ENCODE results near the gene GLTPD2. TPM values are rescaled to one million over a fixed set of nuclear protein-coding genes. Genes with fewer than 3 reads are reported as not detected.

The GLTPD2 gene
- total and polyA plus RNA-seq, 2 experiments from 2014 or later: 0.47 to 1.3 TPM

DNA sequence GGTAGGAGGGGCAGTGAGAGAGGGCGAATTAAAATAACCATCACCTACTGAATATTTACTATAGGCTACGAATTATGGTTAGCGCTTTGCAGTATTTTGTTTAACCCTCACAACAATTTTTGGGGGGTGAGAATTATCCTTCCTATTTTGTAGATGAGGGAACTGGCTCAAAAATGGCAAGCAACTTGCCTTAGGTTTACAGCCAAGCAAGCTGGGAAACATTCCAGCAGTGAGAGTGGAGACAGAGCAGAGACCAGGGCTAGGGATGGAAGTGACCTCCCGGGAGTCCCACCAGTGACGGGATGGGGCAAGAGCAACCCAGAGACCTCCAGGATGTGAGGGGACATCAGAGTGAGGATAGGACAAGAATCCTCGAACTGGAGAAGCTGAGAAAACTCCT lies 2.2 kb upstream of the GLTPD2 start (continued):
- no peak for TF ChIP-seq POLR2AphosphoS5 (IDR thresholded peaks at IDR 0.05; ENCODE audit: low read depth)
- TF ChIP-seq, protein P1, sequence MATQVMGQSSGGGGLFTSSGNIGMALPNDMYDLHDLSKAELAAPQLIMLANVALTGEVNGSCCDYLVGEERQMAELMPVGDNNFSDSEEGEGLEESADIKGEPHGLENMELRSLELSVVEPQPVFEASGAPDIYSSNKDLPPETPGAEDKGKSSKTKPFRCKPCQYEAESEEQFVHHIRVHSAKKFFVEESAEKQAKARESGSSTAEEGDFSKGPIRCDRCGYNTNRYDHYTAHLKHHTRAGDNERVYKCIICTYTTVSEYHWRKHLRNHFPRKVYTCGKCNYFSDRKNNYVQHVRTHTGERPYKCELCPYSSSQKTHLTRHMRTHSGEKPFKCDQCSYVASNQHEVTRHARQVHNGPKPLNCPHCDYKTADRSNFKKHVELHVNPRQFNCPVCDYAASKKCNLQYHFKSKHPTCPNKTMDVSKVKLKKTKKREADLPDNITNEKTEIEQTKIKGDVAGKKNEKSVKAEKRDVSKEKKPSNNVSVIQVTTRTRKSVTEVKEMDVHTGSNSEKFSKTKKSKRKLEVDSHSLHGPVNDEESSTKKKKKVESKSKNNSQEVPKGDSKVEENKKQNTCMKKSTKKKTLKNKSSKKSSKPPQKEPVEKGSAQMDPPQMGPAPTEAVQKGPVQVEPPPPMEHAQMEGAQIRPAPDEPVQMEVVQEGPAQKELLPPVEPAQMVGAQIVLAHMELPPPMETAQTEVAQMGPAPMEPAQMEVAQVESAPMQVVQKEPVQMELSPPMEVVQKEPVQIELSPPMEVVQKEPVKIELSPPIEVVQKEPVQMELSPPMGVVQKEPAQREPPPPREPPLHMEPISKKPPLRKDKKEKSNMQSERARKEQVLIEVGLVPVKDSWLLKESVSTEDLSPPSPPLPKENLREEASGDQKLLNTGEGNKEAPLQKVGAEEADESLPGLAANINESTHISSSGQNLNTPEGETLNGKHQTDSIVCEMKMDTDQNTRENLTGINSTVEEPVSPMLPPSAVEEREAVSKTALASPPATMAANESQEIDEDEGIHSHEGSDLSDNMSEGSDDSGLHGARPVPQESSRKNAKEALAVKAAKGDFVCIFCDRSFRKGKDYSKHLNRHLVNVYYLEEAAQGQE (IDR thresholded peaks at IDR 0.05; ENCODE audit: unreplicated experiment): no peak
- TF ChIP-seq, protein P2, sequence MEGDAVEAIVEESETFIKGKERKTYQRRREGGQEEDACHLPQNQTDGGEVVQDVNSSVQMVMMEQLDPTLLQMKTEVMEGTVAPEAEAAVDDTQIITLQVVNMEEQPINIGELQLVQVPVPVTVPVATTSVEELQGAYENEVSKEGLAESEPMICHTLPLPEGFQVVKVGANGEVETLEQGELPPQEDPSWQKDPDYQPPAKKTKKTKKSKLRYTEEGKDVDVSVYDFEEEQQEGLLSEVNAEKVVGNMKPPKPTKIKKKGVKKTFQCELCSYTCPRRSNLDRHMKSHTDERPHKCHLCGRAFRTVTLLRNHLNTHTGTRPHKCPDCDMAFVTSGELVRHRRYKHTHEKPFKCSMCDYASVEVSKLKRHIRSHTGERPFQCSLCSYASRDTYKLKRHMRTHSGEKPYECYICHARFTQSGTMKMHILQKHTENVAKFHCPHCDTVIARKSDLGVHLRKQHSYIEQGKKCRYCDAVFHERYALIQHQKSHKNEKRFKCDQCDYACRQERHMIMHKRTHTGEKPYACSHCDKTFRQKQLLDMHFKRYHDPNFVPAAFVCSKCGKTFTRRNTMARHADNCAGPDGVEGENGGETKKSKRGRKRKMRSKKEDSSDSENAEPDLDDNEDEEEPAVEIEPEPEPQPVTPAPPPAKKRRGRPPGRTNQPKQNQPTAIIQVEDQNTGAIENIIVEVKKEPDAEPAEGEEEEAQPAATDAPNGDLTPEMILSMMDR (conservative IDR thresholded peaks at IDR 0.05; ENCODE audit: low read depth in 2 of 2): no peak
- TF ChIP-seq, protein P3, sequence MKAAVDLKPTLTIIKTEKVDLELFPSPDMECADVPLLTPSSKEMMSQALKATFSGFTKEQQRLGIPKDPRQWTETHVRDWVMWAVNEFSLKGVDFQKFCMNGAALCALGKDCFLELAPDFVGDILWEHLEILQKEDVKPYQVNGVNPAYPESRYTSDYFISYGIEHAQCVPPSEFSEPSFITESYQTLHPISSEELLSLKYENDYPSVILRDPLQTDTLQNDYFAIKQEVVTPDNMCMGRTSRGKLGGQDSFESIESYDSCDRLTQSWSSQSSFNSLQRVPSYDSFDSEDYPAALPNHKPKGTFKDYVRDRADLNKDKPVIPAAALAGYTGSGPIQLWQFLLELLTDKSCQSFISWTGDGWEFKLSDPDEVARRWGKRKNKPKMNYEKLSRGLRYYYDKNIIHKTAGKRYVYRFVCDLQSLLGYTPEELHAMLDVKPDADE (IDR thresholded peaks at IDR 0.05): no peak
- no peak for TF ChIP-seq ZNF331 (CRISPR knock-in tag; IDR thresholded peaks at IDR 0.05; ENCODE audit: low read depth)
- no peak for TF ChIP-seq ZNF114 (CRISPR knock-in tag; IDR thresholded peaks at IDR 0.05)
- no peak for TF ChIP-seq JUNB (IDR thresholded peaks at IDR 0.05; ENCODE audit: unreplicated experiment)

DNA sequence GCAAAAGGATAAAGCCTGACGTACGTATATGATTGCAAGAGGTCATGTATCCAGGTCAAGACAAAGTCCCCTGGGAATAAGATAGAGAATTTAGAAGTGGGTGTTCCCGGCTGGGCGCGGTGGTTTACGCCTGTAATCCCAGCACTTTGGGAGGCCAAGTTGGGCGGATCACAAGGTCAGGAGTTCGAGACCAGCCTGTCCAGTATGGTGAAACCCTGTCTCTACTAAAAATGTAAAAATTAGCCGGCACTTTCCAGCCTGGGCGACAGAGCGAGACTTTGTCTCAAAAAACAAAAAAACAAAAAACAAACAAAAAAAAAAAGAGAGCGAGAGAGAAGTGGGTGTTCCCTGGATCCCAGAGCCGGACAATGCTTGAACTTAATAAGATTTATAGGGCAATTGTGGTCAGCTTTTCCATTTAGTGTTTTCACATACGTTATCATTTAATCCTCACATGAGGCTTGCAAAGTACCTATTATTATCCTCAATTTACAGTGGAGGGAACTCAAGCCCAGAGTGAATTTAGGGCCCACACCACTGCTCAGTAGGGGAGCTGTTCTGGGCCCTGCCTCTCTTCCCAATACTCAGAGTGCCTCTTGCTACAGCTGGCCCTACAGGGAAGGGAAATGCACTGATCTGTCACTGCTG lies 481 bp upstream of the GLTPD2 start:
- Histone ChIP-seq H2AFZ (no peak overlapping the region), H4K20me1 (replicated peaks; ENCODE audit: insufficient read depth) (no peaks in the 10 kb centered on the region), H3K27ac (ENCODE audit: low read depth) (no peak overlapping the region), H3K27me3 (ENCODE audit: insufficient read depth) (peaks cover 42% of the 10 kb centered on the region), H3K4me3 (peak overlapping the region; percentile 87), H3K9me2 (ENCODE audit: insufficient read depth) (no peaks in the 10 kb centered on the region), H3K4me1 (ENCODE audit: insufficient read depth) (peaks cover 30% of the 10 kb centered on the region), H3F3A (replicated peaks; ENCODE audit: low read depth) (peaks cover 19% of the 10 kb centered on the region; the same call in 1 of the 2 replicates), H3K4me2 (peak overlapping the region; percentile 99), H3K36me3 (ENCODE audit: insufficient read depth) (no peaks in the 10 kb centered on the region), H3K79me2 (replicated peaks; ENCODE audit: insufficient read depth) (no peaks in the 10 kb centered on the region)
- peaks cover 38% of the 10 kb centered on the region for H3K27me3 Mint-ChIP-seq (ENCODE audit: insufficient read depth, low read depth, poor library complexity)
- DNase-seq (ENCODE audit: low spot score): peak; percentile 30
- ATAC-seq: peak; percentile 2
- H3K4me3 Mint-ChIP-seq: peak overlapping the region; percentile 78
- H3K36me3 Mint-ChIP-seq (ENCODE audit: low read depth): peaks cover 5% of the 10 kb centered on the region; the same call in 1 of the 3 replicates
- no peak overlapping the region for H3K27ac Mint-ChIP-seq
- H3K4me1 Mint-ChIP-seq: peaks cover 23% of the 10 kb centered on the region
- H3K9me3 Mint-ChIP-seq: no peaks in the 10 kb centered on the region; the same call in 2 of the 3 replicates
- TF ChIP-seq ZNF114 (CRISPR knock-in tag; IDR thresholded peaks at IDR 0.05): no peak
- TF ChIP-seq POLR2AphosphoS5 (IDR thresholded peaks at IDR 0.05; ENCODE audit: low read depth): no peak
- TF ChIP-seq, protein P3 (IDR thresholded peaks at IDR 0.05): no peak
- no peak for TF ChIP-seq NANOG (IDR thresholded peaks at IDR 0.05; ENCODE audit: borderline replicate concordance)
- TF ChIP-seq JUNB (IDR thresholded peaks at IDR 0.05; ENCODE audit: unreplicated experiment): no peak
- no peak for TF ChIP-seq EZH2 (IDR thresholded peaks at IDR 0.05; ENCODE audit: low read depth, unreplicated experiment)
- TF ChIP-seq, protein P2 (conservative IDR thresholded peaks at IDR 0.05; ENCODE audit: low read depth in 2 of 2): no peak

Measured in GM23338 (cell line).